ENCODE data around the gene ATG2A. TPM values are rescaled to one million over a fixed set of nuclear protein-coding genes. Genes with fewer than 3 reads are reported as not detected.

ATG2A gene
- total RNA-seq, 1 donor from 2014 or later: 21.4 TPM

GRCh38 chr11:64892838-64893193, 24.2 kb downstream of the ATG2A start:
- Mint-ChIP-seq H3K36me3 (ENCODE audit: low read depth, unreplicated experiment) (peaks cover 2% of the 10 kb centered on the region), H3K4me1 (ENCODE audit: low read depth, unreplicated experiment) (peaks cover 6% of the 10 kb centered on the region), H3K27ac (ENCODE audit: unreplicated experiment) (no peak overlapping the region), H3K9me3 (ENCODE audit: unreplicated experiment) (no peaks in the 10 kb centered on the region), H3K4me3 (ENCODE audit: unreplicated experiment) (no peak overlapping the region), H3K27me3 (ENCODE audit: low read depth, unreplicated experiment) (peaks cover 2% of the 10 kb centered on the region)
- H3K4me2 ChIP-seq (ENCODE audit: low read length): no peak overlapping the region
- H3K36me3 ChIP-seq (ENCODE audit: insufficient read depth, low read length): peaks cover 4% of the 10 kb centered on the region
- no peaks in the 10 kb centered on the region for H4K20me1 ChIP-seq (ENCODE audit: insufficient read depth, low read length)
- FAIRE-seq (no peak), DNase-seq (ENCODE audit: low read depth) (no peak)
- no peaks in the 10 kb centered on the region for H3K27me3 ChIP-seq (ENCODE audit: insufficient read depth, low read length)
- H2AFZ ChIP-seq (ENCODE audit: low read depth, low read length): no peak overlapping the region
- H3K4me3 ChIP-seq (ENCODE audit: insufficient read depth, low read depth, low read length): no peak overlapping the region
- no peak overlapping the region for H3K27ac ChIP-seq (ENCODE audit: low read depth, low read length)
- H3K79me2 ChIP-seq (ENCODE audit: insufficient read depth, low read length): no peaks in the 10 kb centered on the region
- peaks cover 8% of the 10 kb centered on the region for H3K4me1 ChIP-seq (ENCODE audit: insufficient read depth, low read length)
- TF ChIP-seq CTCF (IDR thresholded peaks at IDR 0.05; ENCODE audit: insufficient read depth, low read depth, low read length): no peak
- no peak for TF ChIP-seq EZH2 (IDR thresholded peaks at IDR 0.05; ENCODE audit: insufficient read depth, low read length)
- H3K9ac ChIP-seq (ENCODE audit: low read length): no peak overlapping the region
- no peaks in the 10 kb centered on the region for H3K9me3 ChIP-seq (ENCODE audit: insufficient read depth, low read depth, low read length)

GRCh38 chr11:64892411-64892831, 24.6 kb downstream of the ATG2A start:
- peaks cover 2% of the 10 kb centered on the region for H3K36me3 Mint-ChIP-seq (ENCODE audit: low read depth, unreplicated experiment)
- no peak overlapping the region for H3K27ac Mint-ChIP-seq (ENCODE audit: unreplicated experiment)
- FAIRE-seq: no peak

More at GRCh38 chr11:64892411-64892831, 24.6 kb downstream of the ATG2A start:
- Histone ChIP-seq H3K4me3 (ENCODE audit: insufficient read depth, low read depth, low read length) (no peak overlapping the region), H3K27ac (ENCODE audit: low read depth, low read length) (no peak overlapping the region), H3K9ac (ENCODE audit: low read length) (no peak overlapping the region), H3K9me3 (ENCODE audit: insufficient read depth, low read depth, low read length) (no peaks in the 10 kb centered on the region), H3K36me3 (ENCODE audit: insufficient read depth, low read length) (peaks cover 4% of the 10 kb centered on the region), H3K79me2 (ENCODE audit: insufficient read depth, low read length) (no peaks in the 10 kb centered on the region), H2AFZ (ENCODE audit: low read depth, low read length) (no peak overlapping the region), H3K27me3 (ENCODE audit: insufficient read depth, low read length) (no peaks in the 10 kb centered on the region), H4K20me1 (ENCODE audit: insufficient read depth, low read length) (no peaks in the 10 kb centered on the region), H3K4me1 (ENCODE audit: insufficient read depth, low read length) (peaks cover 8% of the 10 kb centered on the region), H3K4me2 (ENCODE audit: low read length) (no peak overlapping the region)
- no peak for DNase-seq (ENCODE audit: low read depth)
- H3K27me3 Mint-ChIP-seq (ENCODE audit: low read depth, unreplicated experiment): peaks cover 2% of the 10 kb centered on the region
- H3K4me1 Mint-ChIP-seq (ENCODE audit: low read depth, unreplicated experiment): peaks cover 7% of the 10 kb centered on the region
- no peaks in the 10 kb centered on the region for H3K9me3 Mint-ChIP-seq (ENCODE audit: unreplicated experiment)
- TF ChIP-seq EZH2 (IDR thresholded peaks at IDR 0.05; ENCODE audit: insufficient read depth, low read length) (no peak), CTCF (IDR thresholded peaks at IDR 0.05; ENCODE audit: insufficient read depth, low read depth, low read length) (no peak)
- no peak overlapping the region for H3K4me3 Mint-ChIP-seq (ENCODE audit: unreplicated experiment)

All from astrocyte (in vitro differentiated cells and primary cell).